NCI-H226 (cell line): ENCODE measurements around the gene ICE2.
"Not testable (repeated sequence)": the region's sequence is repeated elsewhere in the genome, so short reads cannot be mapped to it uniquely, and the experiment has no call there.

Experiments
- DNase-seq: peaks from one replicate; pipeline ENCODE4 v3.0.0-alpha.2; 2015

The ICE2 gene

DNA sequence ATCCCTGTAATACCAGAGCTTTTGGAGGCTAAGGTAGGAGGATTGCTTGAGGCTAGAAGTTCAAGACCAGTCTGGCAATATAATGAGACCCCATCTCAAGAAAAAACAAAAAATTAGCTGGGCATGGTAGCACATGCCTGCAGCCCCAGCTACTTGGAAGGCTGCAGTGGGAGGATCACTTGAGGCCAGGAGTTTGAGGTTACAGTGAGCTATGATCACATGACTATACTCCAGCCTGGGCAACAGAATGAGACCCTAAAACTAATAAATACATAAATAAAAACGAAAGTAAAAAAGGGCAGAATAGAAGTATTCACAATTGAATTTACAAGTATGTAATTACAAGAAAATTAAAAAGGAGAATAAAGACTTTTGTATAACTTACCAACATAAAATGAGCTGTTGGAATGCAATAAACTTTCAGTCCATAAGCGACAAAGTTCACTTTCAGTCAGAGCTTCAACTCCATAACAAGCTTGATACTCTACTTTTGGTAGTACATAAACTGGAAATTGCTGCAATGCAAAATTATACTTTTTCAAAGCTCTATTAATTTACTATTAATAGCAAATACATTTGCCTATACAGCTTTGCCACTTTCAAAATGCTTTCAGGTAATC lies 36.8 kb downstream of the ICE2 start:
- no peak for DNase-seq

DNA sequence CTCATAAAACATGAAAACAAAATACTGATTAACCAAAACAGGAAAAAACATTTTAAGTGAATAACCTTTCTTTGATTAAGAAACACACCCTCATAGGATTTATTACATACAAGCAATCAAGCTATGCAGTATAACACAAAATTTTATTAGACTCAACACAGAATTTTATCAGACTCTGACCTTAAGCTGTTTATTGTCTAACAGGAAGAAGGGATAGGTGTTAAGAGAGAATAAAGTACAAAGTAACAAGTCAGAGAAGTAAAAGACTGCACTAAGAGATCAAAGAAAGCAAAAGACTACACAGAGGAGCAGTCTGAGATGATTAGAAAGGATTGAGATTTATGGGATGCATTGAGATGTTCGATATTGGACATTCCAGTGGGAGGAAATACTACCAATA lies 37.6 kb downstream of the ICE2 start:
- no peak for DNase-seq

DNA sequence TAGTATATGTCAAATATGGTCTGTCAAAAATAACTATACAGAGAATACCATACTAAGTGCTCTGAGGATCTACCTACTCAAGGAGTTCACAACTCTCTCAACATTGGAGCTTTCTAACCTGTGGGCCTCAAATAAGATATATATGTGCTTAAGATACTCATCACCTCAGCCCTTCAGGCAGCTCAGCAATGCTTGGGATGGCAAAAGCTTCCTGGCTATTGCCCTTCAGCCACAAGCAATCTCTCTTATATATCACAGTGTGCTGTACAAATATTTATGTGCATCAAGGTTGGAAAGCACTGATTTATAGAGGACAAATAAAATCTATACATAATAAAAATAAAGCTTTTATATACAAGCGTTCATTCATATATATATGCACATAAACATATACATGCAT lies 40.3 kb downstream of the ICE2 start:
- no peak for DNase-seq

- no peak for DNase-seq
Measured at GRCh38 chr15:60428935-60429334, 50.0 kb downstream of the ICE2 start.

GRCh38 chr15:60426870-60427508 lies 52.0 kb downstream of the ICE2 start:
- DNase-seq: peak; percentile 69

GRCh38 chr15:60425461-60425860 lies 53.5 kb downstream of the ICE2 start:
- no peak for DNase-seq

GRCh38 chr15:60424006-60424405 lies 54.9 kb downstream of the ICE2 start:
- DNase-seq: no peak

GRCh38 chr15:60423537-60423936 lies 55.4 kb downstream of the ICE2 start:
- DNase-seq: peak; percentile 95

DNA sequence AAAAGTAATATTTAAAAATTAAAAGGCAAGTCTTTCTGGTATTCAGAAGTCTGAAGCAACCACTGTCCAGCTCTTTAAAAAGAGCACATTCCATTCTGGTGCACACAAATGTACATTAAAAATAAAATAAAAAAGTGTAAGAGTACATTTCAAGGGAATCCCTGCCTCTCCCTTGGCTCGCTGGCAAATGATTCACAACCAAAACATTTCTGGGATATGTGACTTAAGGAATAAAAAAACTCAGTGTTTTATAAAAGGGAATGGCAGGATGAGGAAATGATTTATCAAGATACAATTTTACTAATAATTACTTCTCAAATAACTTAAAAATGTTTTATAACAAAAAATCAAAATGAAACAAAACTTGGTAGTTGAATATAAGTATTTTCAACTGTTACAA lies 57.4 kb downstream of the ICE2 start:
- DNase-seq: peak; percentile 93

GRCh38 chr15:60420203-60420716 lies 58.7 kb downstream of the ICE2 start:
- no peak for DNase-seq

GRCh38 chr15:60419753-60420152 lies 59.2 kb downstream of the ICE2 start:
- DNase-seq: peak; percentile 26

DNA sequence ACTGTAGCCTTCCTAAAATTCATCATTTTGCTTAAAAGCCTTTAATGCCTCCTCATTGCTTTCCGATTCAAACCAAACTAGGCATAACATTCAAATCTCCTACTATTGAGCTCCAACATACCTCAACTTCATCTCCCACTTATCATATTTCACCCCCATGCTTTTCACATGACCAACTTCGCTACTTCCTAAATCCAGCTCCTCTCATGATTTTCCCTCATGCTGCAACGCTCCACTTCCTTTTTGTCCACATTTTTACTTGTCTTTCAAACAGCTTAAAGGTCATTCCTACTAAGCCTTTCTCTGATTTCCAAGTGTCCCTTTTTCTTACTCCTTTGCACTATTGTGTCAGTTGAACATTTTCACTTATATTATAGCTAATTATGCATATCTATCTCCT lies 60.8 kb downstream of the ICE2 start:
- no peak for DNase-seq

DNA sequence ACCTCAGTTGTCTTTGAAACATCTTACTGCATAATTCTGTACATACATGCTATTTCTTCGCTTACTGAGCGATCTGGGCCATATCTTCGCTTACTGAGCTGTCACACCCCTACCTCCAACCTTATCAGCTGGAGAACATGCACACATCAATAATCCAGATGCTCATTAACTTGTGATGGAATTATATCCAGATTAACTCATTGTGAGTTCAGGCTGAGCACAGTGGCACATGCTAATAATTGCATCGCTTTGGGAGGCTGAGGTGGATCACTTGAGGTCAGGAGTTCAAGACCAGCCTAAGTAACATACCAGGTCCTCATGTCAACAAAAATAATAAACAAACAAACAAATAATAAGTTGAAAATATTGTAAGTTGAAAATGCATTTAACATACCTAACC lies 61.8 kb downstream of the ICE2 start:
- DNase-seq: no peak

DNA sequence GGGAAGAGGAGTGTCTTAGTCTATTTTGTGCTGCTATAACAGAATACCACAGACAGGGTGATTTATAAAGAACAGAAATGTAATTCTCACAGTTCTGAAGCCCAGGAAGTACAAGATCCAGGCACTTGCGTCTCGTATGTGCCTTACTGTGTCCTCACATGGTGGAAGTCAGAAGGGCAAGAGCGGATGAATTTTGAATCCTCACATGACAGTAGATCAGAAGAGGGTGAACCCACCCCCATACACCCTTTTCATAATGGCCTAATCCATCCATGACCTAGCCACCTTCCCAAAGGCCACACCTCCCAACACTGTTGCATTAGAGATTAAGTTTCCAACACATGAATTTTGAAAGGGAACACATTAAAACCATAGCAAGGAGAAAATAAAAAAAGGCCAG lies 62.5 kb downstream of the ICE2 start:
- no peak for DNase-seq

GRCh38 chr15:60414016-60414682 lies 64.8 kb downstream of the ICE2 start:
- peak; percentile 66 for DNase-seq

- no peak for DNase-seq
Measured at GRCh38 chr15:60413231-60413824, 65.6 kb downstream of the ICE2 start.

DNA sequence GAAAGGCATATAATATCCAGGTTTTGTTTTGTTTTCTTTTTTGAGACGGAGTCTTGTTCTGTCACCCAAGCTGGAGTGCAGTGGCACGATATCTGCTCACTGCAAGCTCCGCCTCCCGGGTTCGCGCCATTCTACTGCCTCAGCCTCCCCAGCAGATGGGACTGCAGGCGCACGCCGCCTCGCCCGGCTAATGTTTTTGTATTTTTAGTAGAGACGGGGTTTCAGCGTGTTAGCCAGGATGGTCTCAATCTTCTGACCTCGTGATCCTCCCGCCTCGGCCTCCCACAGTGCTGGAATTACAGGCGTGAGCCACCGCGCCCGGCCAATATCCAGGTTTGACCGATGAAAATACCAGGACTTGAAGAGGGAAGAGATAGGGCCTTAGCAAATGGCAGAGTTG lies 66.1 kb downstream of the ICE2 start:
- not testable (repeated sequence) for DNase-seq

- DNase-seq: no peak
Measured at GRCh38 chr15:60411774-60412425, 67.0 kb downstream of the ICE2 start.

DNA sequence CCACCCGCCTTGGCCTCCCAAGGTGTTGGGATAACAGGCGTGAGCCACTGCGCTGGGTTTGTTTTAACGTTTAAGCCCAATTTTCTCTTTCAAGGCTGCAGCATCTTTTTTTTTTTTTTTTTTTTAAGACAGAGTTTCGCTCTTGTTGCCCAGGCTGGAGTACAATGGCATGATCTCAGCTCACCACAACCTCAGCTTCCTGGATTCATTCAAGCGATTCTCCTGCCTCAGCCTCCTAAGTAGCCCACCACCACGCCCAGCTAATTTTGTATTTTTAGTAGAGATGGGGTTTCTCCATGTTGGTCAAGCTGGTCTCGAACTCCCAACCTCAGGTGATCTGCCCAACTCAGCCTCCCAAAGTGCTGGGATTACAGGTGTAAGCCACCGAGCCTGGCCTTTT lies 68.6 kb downstream of the ICE2 start:
- not testable (repeated sequence) for DNase-seq

- peak; percentile 95 for DNase-seq
Measured at GRCh38 chr15:60408463-60408981, 70.4 kb downstream of the ICE2 start.

GRCh38 chr15:60407415-60407805 lies 71.5 kb downstream of the ICE2 start:
- DNase-seq: peak; percentile 92

DNA sequence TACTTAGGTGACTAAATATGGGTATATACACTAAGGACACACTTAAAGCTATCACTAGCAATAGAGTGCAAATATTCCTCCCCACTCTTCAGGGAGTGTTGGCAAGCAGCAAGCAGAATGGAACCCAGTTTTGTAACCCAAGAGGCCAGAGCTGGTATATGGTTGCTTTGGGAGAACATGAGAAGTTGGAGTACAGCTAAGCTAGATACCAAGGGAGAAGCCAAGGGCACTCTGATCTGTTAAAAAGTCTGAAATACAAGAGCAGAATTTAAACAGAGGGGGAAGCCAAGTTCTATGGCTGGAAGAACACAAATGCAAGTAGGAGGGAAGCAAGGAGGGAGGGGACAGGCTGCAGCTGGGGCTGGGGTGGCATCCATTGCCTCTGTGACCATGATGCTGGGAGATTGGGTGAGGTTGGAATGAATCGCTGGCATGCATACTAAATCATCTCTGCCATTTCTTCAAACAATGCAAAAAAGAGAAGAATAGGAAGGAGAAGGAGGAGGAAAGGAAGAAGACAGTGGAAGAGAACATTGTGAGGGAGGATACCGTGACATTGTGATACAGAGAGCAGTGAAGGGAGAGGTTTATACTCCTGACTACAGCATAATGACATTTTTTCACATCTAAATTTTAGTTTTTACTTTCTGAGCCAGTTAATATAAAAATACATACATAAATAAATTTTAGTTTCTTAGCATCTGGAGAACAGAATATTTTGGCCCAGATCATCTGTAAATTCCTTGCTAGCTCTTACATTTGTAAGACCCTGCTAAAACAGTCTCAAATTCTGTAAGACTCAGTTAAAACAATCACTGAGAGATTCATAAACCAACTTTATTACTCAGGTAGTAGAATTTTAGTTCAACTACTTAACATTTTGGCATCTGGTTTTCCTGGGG lies 72.2 kb downstream of the ICE2 start:
- no peak for DNase-seq
